AG09319 (cell line): ENCODE measurements around the gene SIMC1.

Source experiments
- DNase-seq: peaks from one replicate; pipeline ENCODE4 v3.0.0-alpha.2; 2010; ENCODE audit warnings: low read depth; ENCODE audit errors: extremely low read depth
- TF ChIP-seq, protein P1 (sequence below): IDR thresholded peaks from 2 replicates; pipeline ENCODE4 v1.5.1; 2011; ENCODE audit warnings: low read depth, mild to moderate bottlenecking, inconsistent platforms, low read length, moderate library complexity

SIMC1 gene

DNA sequence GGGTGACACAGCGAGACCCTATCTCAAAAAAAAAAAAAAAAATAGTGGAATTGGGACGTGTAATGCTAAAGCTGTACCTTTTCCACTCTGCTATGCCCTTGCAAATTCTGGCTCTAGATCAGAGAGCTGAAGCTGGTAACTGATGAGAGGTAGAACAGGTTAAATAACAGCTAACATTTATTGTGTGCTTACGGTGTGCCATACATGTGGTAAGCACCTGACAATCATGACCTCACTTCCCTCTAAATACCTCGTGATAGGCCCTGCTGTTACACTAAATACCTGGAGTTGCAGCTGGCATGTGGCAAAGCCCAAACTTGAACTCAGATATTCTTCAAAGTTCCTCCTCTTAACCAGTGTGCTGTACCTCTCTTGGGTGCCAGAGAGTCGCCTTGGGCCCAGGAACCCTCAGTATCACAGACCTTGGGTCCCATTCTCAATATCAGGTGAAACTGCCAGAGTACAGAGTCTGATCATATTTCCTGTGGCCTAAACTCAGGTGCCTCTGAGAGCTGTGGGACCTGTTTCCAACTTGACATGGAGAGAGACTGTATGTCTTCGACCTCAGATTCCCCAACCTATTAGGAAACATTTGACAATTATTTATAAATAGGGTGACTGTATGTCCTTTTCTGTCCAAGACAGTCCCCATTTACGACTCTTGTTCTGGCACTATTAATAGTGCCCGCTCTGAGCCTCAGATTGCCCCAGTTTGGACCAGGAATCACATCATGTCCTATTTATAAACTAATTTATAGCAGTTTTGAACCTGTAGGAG is 131.9 kb downstream of the SIMC1 start:
- DNase-seq, result no peak
- TF ChIP-seq, protein P1, sequence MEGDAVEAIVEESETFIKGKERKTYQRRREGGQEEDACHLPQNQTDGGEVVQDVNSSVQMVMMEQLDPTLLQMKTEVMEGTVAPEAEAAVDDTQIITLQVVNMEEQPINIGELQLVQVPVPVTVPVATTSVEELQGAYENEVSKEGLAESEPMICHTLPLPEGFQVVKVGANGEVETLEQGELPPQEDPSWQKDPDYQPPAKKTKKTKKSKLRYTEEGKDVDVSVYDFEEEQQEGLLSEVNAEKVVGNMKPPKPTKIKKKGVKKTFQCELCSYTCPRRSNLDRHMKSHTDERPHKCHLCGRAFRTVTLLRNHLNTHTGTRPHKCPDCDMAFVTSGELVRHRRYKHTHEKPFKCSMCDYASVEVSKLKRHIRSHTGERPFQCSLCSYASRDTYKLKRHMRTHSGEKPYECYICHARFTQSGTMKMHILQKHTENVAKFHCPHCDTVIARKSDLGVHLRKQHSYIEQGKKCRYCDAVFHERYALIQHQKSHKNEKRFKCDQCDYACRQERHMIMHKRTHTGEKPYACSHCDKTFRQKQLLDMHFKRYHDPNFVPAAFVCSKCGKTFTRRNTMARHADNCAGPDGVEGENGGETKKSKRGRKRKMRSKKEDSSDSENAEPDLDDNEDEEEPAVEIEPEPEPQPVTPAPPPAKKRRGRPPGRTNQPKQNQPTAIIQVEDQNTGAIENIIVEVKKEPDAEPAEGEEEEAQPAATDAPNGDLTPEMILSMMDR, result no peak

DNA sequence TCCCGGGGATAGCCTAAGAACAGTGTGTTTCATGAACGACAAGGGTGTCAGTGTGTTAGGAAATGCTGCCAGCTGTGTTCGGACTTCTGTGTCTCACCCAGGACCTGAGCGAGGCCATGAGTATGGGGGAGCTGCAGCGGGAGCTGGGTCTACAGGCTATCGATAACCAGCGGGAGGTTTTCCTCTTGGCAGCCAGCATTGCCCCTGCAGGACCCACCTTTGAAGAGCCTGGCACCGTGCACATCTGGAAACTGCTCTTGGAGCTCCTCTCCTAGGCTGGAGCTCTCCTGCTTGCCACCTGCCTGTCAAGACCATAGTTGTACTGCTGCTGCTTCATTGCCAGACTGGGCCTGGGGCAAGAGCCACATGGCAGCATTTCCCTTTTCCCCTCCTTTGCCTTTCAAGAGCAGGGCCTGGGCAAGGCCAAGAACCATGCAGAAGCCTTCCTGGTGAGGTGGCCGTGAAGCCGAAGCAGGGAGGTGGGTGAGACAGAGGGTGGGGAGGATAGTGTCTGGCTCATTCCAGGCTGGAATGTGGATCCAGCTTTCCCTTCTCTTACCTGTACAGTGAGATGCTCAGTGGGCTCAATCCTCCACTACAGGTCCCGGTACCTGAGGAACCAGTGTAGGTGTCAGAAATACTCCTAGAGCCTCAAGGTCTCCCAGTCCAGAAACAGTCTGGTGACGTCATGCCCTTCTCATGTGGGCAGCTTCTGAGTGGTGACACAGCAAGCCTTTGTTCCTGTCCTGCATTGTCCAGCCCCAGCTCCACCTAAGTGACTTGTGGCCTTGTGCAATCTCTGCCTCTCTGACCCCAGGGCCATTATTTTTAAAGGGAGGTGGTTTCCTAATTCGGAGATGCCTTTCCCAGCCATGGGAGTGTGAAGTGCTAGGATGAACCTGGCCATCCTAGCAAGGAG is 133.7 kb downstream of the SIMC1 start:
- DNase-seq, result no peak
- TF ChIP-seq, protein P1, result no peak

DNA sequence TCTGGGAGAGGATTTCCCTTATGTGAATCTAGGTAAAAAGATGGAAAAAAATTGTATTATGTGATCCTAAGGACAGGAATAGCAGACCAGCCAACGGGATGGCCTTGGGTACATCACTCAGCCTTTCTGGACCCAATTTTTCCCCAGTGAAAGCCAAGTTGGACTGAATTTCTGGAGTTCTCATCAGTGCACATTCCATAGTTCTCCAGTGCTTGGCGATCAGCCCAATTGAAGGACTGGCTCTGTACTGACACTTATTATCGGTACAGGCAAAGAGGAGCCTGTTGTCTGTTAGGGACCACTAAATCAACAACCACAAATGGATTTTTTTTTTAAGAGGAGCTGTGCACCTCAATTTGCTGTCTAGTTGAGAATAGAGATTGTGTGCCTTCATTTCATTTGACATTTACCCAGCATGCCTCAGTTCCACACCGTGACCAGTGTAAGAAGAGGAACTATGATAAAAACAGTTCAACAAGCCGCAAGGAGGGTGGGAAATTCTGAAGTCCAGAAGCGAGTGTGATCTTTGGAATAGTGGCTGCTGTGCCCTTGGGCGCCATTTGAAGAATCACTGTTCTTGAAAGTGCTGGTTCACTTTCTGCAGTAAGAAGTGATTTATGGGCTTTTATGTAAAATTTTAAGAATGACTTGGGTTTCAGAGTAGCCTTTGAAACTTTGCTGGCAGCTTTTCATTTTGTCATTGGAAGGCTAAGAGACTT is 135.0 kb downstream of the SIMC1 start:
- TF ChIP-seq, protein P1, result no peak
- DNase-seq, result no peak

DNA sequence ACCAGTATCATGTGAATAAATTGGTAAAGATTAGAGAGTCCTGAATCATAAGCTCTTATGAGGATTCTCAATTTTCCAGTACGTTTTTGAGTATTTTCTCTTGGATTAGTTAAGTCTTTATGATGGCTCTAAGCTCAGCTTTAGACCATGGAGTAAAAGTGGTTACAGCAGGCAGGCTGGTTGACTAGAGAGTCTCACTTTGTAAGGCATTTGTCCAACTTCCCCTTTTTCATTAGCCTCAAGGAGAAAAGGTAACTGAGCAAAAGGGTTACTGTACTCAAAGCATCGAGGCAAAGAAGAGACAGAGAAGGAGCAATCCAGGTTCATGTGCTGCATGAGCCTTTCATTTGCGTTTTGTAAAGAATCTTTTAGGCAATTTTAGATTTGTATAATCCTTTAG is 141.7 kb downstream of the SIMC1 start:
- DNase-seq, result no peak
- TF ChIP-seq, protein P1, result no peak

DNA sequence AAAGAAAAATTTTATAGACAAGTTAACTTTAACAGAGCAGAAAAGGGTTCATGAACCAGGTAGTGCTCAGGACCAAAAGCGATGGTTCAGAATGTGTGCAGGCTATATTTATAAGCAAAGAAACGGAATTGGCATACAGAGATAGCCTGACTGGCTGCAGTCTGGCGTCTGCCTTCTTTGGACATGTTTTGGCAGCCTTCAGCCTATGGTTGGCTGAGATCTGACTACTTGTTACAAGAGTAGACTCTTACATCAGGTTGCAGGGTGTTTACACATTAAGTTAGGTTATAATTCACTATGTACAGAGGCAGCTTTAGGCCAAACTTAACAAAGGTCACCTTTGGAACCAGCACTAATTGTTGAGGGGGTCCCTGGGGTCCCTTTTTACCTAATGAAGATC is 143.2 kb downstream of the SIMC1 start:
- no peak for DNase-seq
- TF ChIP-seq, protein P1, result no peak

DNA sequence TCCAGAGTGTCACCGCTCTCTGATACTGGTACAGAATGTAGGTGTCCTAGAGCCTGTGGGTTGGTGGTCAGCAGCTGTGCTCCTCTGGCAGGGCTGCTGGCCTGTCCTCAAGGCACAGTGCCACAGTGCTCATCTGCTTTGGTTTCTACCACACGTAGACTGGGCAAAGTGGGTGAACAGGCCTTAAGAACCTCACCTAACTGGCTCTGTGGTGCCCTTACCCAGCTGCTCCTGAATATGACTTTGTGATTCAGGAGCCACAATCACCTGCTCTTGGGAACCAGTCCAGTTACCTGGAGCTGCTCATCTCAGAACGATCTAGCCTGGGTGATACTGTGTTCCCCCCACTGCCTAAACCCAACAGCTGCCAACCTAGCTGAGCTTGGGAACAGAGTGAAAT is 143.8 kb downstream of the SIMC1 start:
- DNase-seq, result no peak
- TF ChIP-seq, protein P1, result no peak
